Caco-2 (cell line): ENCODE data around the gene RAB22A. TPM values are rescaled to one million over a fixed set of nuclear protein-coding genes. Genes with fewer than 3 reads are reported as not detected.

Experiments
- BruUV-seq: library from RNA; stranded (reverse); fragments of 400-500 nt; replicated peaks from 2 replicates; lab custom pipeline; 2021; lab: Mats Ljungman, UMichigan
- CTCF ChIA-PET: fragments of 300-600 bp; sonication (Branson Sonifier 250); formaldehyde crosslinking; loops from one replicate; lab custom pipeline; 2022; ENCODE audit warnings: antibody characterized with exemption; lab: Charles Lee
- POLR2A ChIA-PET: fragments of 300-600 bp; sonication (Branson Sonifier 250); formaldehyde crosslinking; loops from one replicate; lab custom pipeline; 2022; ENCODE audit warnings: antibody characterized with exemption; lab: Charles Lee
- DNase-seq, 2 experiments: peaks; one replicate each; pipeline versions ENCODE4 v3.0.0 to v3.0.0-alpha.2; 2020 to 2022
- H3K27me3 ChIP-seq: replicated peaks from 2 replicates; pipeline ENCODE4 v1.6.0; 2011; ENCODE audit warnings: low read length; ENCODE audit not compliant: control insufficient read depth, insufficient read depth
- H3K36me3 ChIP-seq: 2 replicates; pipeline ENCODE4 v1.5.1; 2011; ENCODE audit warnings: low read length; ENCODE audit not compliant: control insufficient read depth, insufficient read depth
- H3K4me1 ChIP-seq: fragments of 250-450 bp; sonication (Bioruptor Pico); 2 replicates; pipeline ENCODE4 v1.5.1; 2020; ENCODE audit warnings: mild to moderate bottlenecking
- H3K4me3 ChIP-seq: 2 replicates; pipeline ENCODE4 v1.5.1; 2011; ENCODE audit warnings: low read depth, mild to moderate bottlenecking, control low read depth, low read length
- H3K9me3 ChIP-seq: fragments of 250-450 bp; sonication (Bioruptor Pico); 2 replicates; pipeline ENCODE4 v1.5.1; 2020; ENCODE audit warnings: mild to moderate bottlenecking, moderate library complexity
- H3K27ac Mint-ChIP-seq: one replicate; pipeline ENCODE4 v1.8.0; 2022; ENCODE audit warnings: mixed read lengths; ENCODE audit not compliant: unreplicated experiment
- H3K27me3 Mint-ChIP-seq: one replicate; pipeline ENCODE4 v1.8.0; 2022; ENCODE audit warnings: mixed read lengths; ENCODE audit not compliant: insufficient read depth, unreplicated experiment
- H3K36me3 Mint-ChIP-seq: one replicate; pipeline ENCODE4 v1.8.0; 2022; ENCODE audit warnings: mild to moderate bottlenecking, mixed read lengths; ENCODE audit not compliant: insufficient read depth, unreplicated experiment
- H3K4me1 Mint-ChIP-seq: one replicate; pipeline ENCODE4 v1.8.0; 2022; ENCODE audit warnings: low read depth, mixed read lengths; ENCODE audit not compliant: unreplicated experiment
- H3K4me3 Mint-ChIP-seq: one replicate; pipeline ENCODE4 v1.8.0; 2022; ENCODE audit warnings: mild to moderate bottlenecking, moderate library complexity, mixed read lengths; ENCODE audit not compliant: unreplicated experiment
- H3K9me3 Mint-ChIP-seq: one replicate; pipeline ENCODE4 v1.8.0; 2022; ENCODE audit warnings: mixed read lengths; ENCODE audit not compliant: unreplicated experiment
- intact Hi-C: fragments of 100-400 bp; cut with micrococcal nuclease; formaldehyde crosslinking; loops from one replicate; pipeline ENCODE4 v1.10.0; 2022; ENCODE audit not compliant: unreplicated experiment
- total RNA-seq: library from RNA; stranded (reverse); gene quantifications from 2 replicates; pipeline ENCODE4 v1.2.3, GENCODE V29; 2022
- TF ChIP-seq, protein P1 (sequence below), 2 experiments: fragments of 200-600 bp in 1 of 2; IDR thresholded peaks; 1 replicate in 1 of 2; 2 replicates in 1 of 2; pipeline versions ENCODE4 v1.5.1 to v1.8.0; 2011 to 2022; ENCODE audit warnings: antibody characterized with exemption in 1 of 2, control low read depth in 1 of 2, inconsistent platforms in 1 of 2, low read depth in 1 of 2, low read length in 1 of 2, mild to moderate bottlenecking in 1 of 2, moderate library complexity in 1 of 2; ENCODE audit not compliant: insufficient read depth in 1 of 2, severe bottlenecking in 1 of 2, unreplicated experiment in 1 of 2

Gene RAB22A
- total RNA-seq, 1 experiment from 2014 or later: 24.1 TPM

DNA sequence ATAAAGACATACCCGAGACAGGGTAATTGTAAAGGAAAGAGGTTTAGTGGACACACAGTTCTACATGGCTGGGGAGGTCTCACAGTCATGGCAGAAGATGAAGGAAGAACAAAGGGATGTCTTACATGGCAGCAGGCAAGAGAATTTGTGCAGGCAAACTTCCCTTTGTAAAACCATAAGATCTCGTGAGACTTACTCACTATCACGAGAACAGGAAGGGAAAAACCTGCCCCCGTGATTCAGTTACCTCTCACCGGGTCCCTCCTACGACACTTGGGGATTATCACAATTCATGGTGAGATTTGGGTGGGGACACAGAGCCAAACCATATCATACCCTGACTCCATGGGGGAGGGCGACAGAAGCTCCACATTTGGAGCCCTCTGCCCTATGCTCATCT, 72.1 kb downstream of the RAB22A start:
- intact Hi-C loops: no loop called here
- Histone ChIP-seq H3K4me3 (no peak overlapping the region), H3K36me3 (no peaks in the 10 kb centered on the region), H3K27me3 (no peaks in the 10 kb centered on the region), H3K4me1 (no peaks in the 10 kb centered on the region), H3K9me3 (peaks cover 23% of the 10 kb centered on the region)
- TF ChIP-seq, protein P1, sequence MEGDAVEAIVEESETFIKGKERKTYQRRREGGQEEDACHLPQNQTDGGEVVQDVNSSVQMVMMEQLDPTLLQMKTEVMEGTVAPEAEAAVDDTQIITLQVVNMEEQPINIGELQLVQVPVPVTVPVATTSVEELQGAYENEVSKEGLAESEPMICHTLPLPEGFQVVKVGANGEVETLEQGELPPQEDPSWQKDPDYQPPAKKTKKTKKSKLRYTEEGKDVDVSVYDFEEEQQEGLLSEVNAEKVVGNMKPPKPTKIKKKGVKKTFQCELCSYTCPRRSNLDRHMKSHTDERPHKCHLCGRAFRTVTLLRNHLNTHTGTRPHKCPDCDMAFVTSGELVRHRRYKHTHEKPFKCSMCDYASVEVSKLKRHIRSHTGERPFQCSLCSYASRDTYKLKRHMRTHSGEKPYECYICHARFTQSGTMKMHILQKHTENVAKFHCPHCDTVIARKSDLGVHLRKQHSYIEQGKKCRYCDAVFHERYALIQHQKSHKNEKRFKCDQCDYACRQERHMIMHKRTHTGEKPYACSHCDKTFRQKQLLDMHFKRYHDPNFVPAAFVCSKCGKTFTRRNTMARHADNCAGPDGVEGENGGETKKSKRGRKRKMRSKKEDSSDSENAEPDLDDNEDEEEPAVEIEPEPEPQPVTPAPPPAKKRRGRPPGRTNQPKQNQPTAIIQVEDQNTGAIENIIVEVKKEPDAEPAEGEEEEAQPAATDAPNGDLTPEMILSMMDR (IDR thresholded peaks at IDR 0.05; ENCODE audit: insufficient read depth in 1 of 2, low read depth in 1 of 2, low read length in 1 of 2, severe bottlenecking in 1 of 2, unreplicated experiment in 1 of 2): no peak
- Mint-ChIP-seq H3K4me3 (no peak overlapping the region), H3K27me3 (no peaks in the 10 kb centered on the region), H3K27ac (no peak overlapping the region), H3K4me1 (no peaks in the 10 kb centered on the region), H3K36me3 (no peaks in the 10 kb centered on the region), H3K9me3 (peaks cover 23% of the 10 kb centered on the region)
- POLR2A ChIA-PET: no interaction called here
- CTCF ChIA-PET: no interaction called here
- BruUV-seq: no TSS peak
- DNase-seq: no peak

- Histone ChIP-seq H3K4me3 (no peak overlapping the region), H3K4me1 (no peaks in the 10 kb centered on the region), H3K36me3 (no peaks in the 10 kb centered on the region), H3K9me3 (peaks cover 23% of the 10 kb centered on the region), H3K27me3 (no peaks in the 10 kb centered on the region)
- no peaks in the 10 kb centered on the region for H3K4me1 Mint-ChIP-seq
- no peak for DNase-seq
- H3K9me3 Mint-ChIP-seq: peaks cover 23% of the 10 kb centered on the region
- H3K4me3 Mint-ChIP-seq: no peak overlapping the region
- H3K27ac Mint-ChIP-seq: no peak overlapping the region
- POLR2A ChIA-PET: no interaction called here
- CTCF ChIA-PET: no interaction called here
- no peaks in the 10 kb centered on the region for H3K36me3 Mint-ChIP-seq
- intact Hi-C loops: no loop called here
- TF ChIP-seq, protein P1 (IDR thresholded peaks at IDR 0.05; ENCODE audit: insufficient read depth in 1 of 2, low read depth in 1 of 2, low read length in 1 of 2, severe bottlenecking in 1 of 2, unreplicated experiment in 1 of 2): no peak
- BruUV-seq: no TSS peak
- no peaks in the 10 kb centered on the region for H3K27me3 Mint-ChIP-seq
These were observed 72.6 kb downstream of the RAB22A start for GRCh38 chr20:58382096-58382495.

GRCh38 chr20:58384821-58385220, 75.3 kb downstream of the RAB22A start:
- no peak overlapping the region for H3K27ac Mint-ChIP-seq
- H3K4me3 ChIP-seq: no peak overlapping the region
- no peaks in the 10 kb centered on the region for H3K27me3 ChIP-seq
- no peaks in the 10 kb centered on the region for H3K27me3 Mint-ChIP-seq
- TF ChIP-seq, protein P1 (IDR thresholded peaks at IDR 0.05; ENCODE audit: insufficient read depth in 1 of 2, low read depth in 1 of 2, low read length in 1 of 2, severe bottlenecking in 1 of 2, unreplicated experiment in 1 of 2): no peak
- ChIA-PET CTCF (no interaction called here), POLR2A (no interaction called here)
- intact Hi-C loops: loop anchor here (5.0 kb wide), 1 partner anchor 73 kb away; no protein-coding TSS in a partner anchor
- peaks cover 23% of the 10 kb centered on the region for H3K9me3 Mint-ChIP-seq
- BruUV-seq: no TSS peak
- H3K36me3 ChIP-seq: no peaks in the 10 kb centered on the region
- H3K9me3 ChIP-seq: peaks cover 31% of the 10 kb centered on the region
- peaks cover 11% of the 10 kb centered on the region for H3K36me3 Mint-ChIP-seq
- DNase-seq: no peak
- no peaks in the 10 kb centered on the region for H3K4me1 Mint-ChIP-seq
- peaks cover 4% of the 10 kb centered on the region; the same call in 1 of the 2 replicates for H3K4me1 ChIP-seq
- no peak overlapping the region for H3K4me3 Mint-ChIP-seq
